ENCODE measurements around the gene EGFL8.
A peak's percentile ranks its signal among the peaks of the same experiment; 100 is the strongest.
"Not testable (repeated sequence)": the region's sequence is repeated elsewhere in the genome, so short reads cannot be mapped to it uniquely, and the experiment has no call there.

Gene EGFL8

GRCh38 chr6:32127717-32128592 lies 36.4 kb upstream of the EGFL8 start, which contains the start of gene ATF6B:
Gene ATF6B, minus strand, starts transcription at chr6:32128246. Its CDS starts 39 bp downstream, at chr6:32128207.
- DNase-seq (ENCODE audit: low read depth, low spot score) = peak; percentile 97
- Histone ChIP-seq H3K27me3 (ENCODE audit: control insufficient read depth, insufficient read depth, low read length) (no peaks in the 10 kb centered on the region), H3K9me3 (ENCODE audit: control insufficient read depth, insufficient read depth, low read length) (no peaks in the 10 kb centered on the region), H3K27ac (ENCODE audit: low read length) (no peak within 1 kb of the TSS), H3K4me3 (ENCODE audit: low read length) (peak within 1 kb of the TSS; percentile 95), H3K36me3 (ENCODE audit: control insufficient read depth, insufficient read depth, low read length) (no peaks in the 10 kb centered on the region), H3K4me1 (ENCODE audit: control insufficient read depth, insufficient read depth, low read length) (no peaks in the 10 kb centered on the region)
- no CpG with 5 or more reads among the region's 44 CpGs for WGBS (ENCODE audit: insufficient coverage, insufficient read length)

- Histone ChIP-seq H3K4me1 (ENCODE audit: control insufficient read depth, insufficient read depth, low read length) (no peaks in the 10 kb centered on the region), H3K27me3 (ENCODE audit: control insufficient read depth, insufficient read depth, low read length) (no peaks in the 10 kb centered on the region), H3K9me3 (ENCODE audit: control insufficient read depth, insufficient read depth, low read length) (no peaks in the 10 kb centered on the region), H3K27ac (ENCODE audit: low read length) (no peak overlapping the region), H3K4me3 (ENCODE audit: low read length) (no peak overlapping the region), H3K36me3 (ENCODE audit: control insufficient read depth, insufficient read depth, low read length) (no peaks in the 10 kb centered on the region)
- no peak for DNase-seq (ENCODE audit: low read depth, low spot score)
- WGBS (ENCODE audit: insufficient coverage, insufficient read length) = no CpG with 5 or more reads among the region's 13 CpGs
Measured at GRCh38 chr6:32128751-32129296, 35.6 kb upstream of the EGFL8 start.

GRCh38 chr6:32129297-32130088 lies 34.9 kb upstream of the EGFL8 start:
- Histone ChIP-seq H3K27ac (ENCODE audit: low read length) (no peak overlapping the region), H3K4me3 (ENCODE audit: low read length) (peak overlapping the region; percentile 91; the same call in 1 of the 2 replicates), H3K27me3 (ENCODE audit: control insufficient read depth, insufficient read depth, low read length) (no peaks in the 10 kb centered on the region), H3K9me3 (ENCODE audit: control insufficient read depth, insufficient read depth, low read length) (no peaks in the 10 kb centered on the region), H3K4me1 (ENCODE audit: control insufficient read depth, insufficient read depth, low read length) (no peaks in the 10 kb centered on the region), H3K36me3 (ENCODE audit: control insufficient read depth, insufficient read depth, low read length) (no peaks in the 10 kb centered on the region)
- DNase-seq (ENCODE audit: low read depth, low spot score) = no peak
- no CpG with 5 or more reads among the region's 22 CpGs for WGBS (ENCODE audit: insufficient coverage, insufficient read length)

GRCh38 chr6:32131439-32131948 lies 32.9 kb upstream of the EGFL8 start:
- no peak overlapping the region for H3K4me3 ChIP-seq (ENCODE audit: low read length)
- H3K36me3 ChIP-seq (ENCODE audit: control insufficient read depth, insufficient read depth, low read length) = no peaks in the 10 kb centered on the region
- H3K27ac ChIP-seq (ENCODE audit: low read length) = no peak overlapping the region
- no peaks in the 10 kb centered on the region for H3K9me3 ChIP-seq (ENCODE audit: control insufficient read depth, insufficient read depth, low read length)
- H3K27me3 ChIP-seq (ENCODE audit: control insufficient read depth, insufficient read depth, low read length) = no peaks in the 10 kb centered on the region
- WGBS (ENCODE audit: insufficient coverage, insufficient read length) = no CpG with 5 or more reads among the region's 14 CpGs
- no peaks in the 10 kb centered on the region for H3K4me1 ChIP-seq (ENCODE audit: control insufficient read depth, insufficient read depth, low read length)
- DNase-seq (ENCODE audit: low read depth, low spot score) = no peak

GRCh38 chr6:32132110-32132509 lies 32.3 kb upstream of the EGFL8 start:
- H3K4me1 ChIP-seq (ENCODE audit: control insufficient read depth, insufficient read depth, low read length) = no peaks in the 10 kb centered on the region
- DNase-seq (ENCODE audit: low read depth, low spot score) = no peak
- H3K9me3 ChIP-seq (ENCODE audit: control insufficient read depth, insufficient read depth, low read length) = no peaks in the 10 kb centered on the region
- no peak overlapping the region for H3K4me3 ChIP-seq (ENCODE audit: low read length)
- no peaks in the 10 kb centered on the region for H3K27me3 ChIP-seq (ENCODE audit: control insufficient read depth, insufficient read depth, low read length)
- no peaks in the 10 kb centered on the region for H3K36me3 ChIP-seq (ENCODE audit: control insufficient read depth, insufficient read depth, low read length)
- no peak overlapping the region for H3K27ac ChIP-seq (ENCODE audit: low read length)

- DNase-seq (ENCODE audit: low read depth, low spot score) = no peak
- no CpG with 5 or more reads among the region's 4 CpGs for whole genome bisulfite sequencing (ENCODE audit: insufficient coverage, insufficient read length)
- H3K27me3 ChIP-seq (ENCODE audit: control insufficient read depth, insufficient read depth, low read length) = no peaks in the 10 kb centered on the region
- no peaks in the 10 kb centered on the region for H3K4me1 ChIP-seq (ENCODE audit: control insufficient read depth, insufficient read depth, low read length)
- H3K9me3 ChIP-seq (ENCODE audit: control insufficient read depth, insufficient read depth, low read length) = no peaks in the 10 kb centered on the region
- no peaks in the 10 kb centered on the region for H3K36me3 ChIP-seq (ENCODE audit: control insufficient read depth, insufficient read depth, low read length)
- no peak overlapping the region for H3K4me3 ChIP-seq (ENCODE audit: low read length)
- H3K27ac ChIP-seq (ENCODE audit: low read length) = no peak overlapping the region
Measured at GRCh38 chr6:32133786-32134185, 30.6 kb upstream of the EGFL8 start.

- Histone ChIP-seq H3K4me3 (ENCODE audit: low read length) (no peak overlapping the region), H3K4me1 (ENCODE audit: control insufficient read depth, insufficient read depth, low read length) (no peaks in the 10 kb centered on the region), H3K27me3 (ENCODE audit: control insufficient read depth, insufficient read depth, low read length) (no peaks in the 10 kb centered on the region), H3K9me3 (ENCODE audit: control insufficient read depth, insufficient read depth, low read length) (no peaks in the 10 kb centered on the region), H3K36me3 (ENCODE audit: control insufficient read depth, insufficient read depth, low read length) (no peaks in the 10 kb centered on the region), H3K27ac (ENCODE audit: low read length) (no peak overlapping the region)
- DNase-seq (ENCODE audit: low read depth, low spot score) = no peak
Measured at GRCh38 chr6:32137454-32137853, 26.9 kb upstream of the EGFL8 start.

GRCh38 chr6:32139590-32139989 lies 24.8 kb upstream of the EGFL8 start:
- H3K27me3 ChIP-seq (ENCODE audit: control insufficient read depth, insufficient read depth, low read length) = no peaks in the 10 kb centered on the region
- WGBS (ENCODE audit: insufficient coverage, insufficient read length) = no CpG with 5 or more reads among the region's 5 CpGs
- no peak overlapping the region for H3K4me3 ChIP-seq (ENCODE audit: low read length)
- H3K36me3 ChIP-seq (ENCODE audit: control insufficient read depth, insufficient read depth, low read length) = no peaks in the 10 kb centered on the region
- DNase-seq (ENCODE audit: low read depth, low spot score) = no peak
- H3K27ac ChIP-seq (ENCODE audit: low read length) = no peak overlapping the region
- no peaks in the 10 kb centered on the region for H3K9me3 ChIP-seq (ENCODE audit: control insufficient read depth, insufficient read depth, low read length)
- no peaks in the 10 kb centered on the region for H3K4me1 ChIP-seq (ENCODE audit: control insufficient read depth, insufficient read depth, low read length)

GRCh38 chr6:32140420-32141046 lies 23.9 kb upstream of the EGFL8 start:
- Histone ChIP-seq H3K4me1 (ENCODE audit: control insufficient read depth, insufficient read depth, low read length) (no peaks in the 10 kb centered on the region), H3K9me3 (ENCODE audit: control insufficient read depth, insufficient read depth, low read length) (no peaks in the 10 kb centered on the region), H3K36me3 (ENCODE audit: control insufficient read depth, insufficient read depth, low read length) (no peaks in the 10 kb centered on the region), H3K4me3 (ENCODE audit: low read length) (no peak overlapping the region), H3K27me3 (ENCODE audit: control insufficient read depth, insufficient read depth, low read length) (no peaks in the 10 kb centered on the region), H3K27ac (ENCODE audit: low read length) (no peak overlapping the region)
- no CpG with 5 or more reads among the region's 5 CpGs for whole genome bisulfite sequencing (ENCODE audit: insufficient coverage, insufficient read length)
- DNase-seq (ENCODE audit: low read depth, low spot score) = no peak

GRCh38 chr6:32144238-32144637 lies 20.2 kb upstream of the EGFL8 start:
- H3K9me3 ChIP-seq (ENCODE audit: control insufficient read depth, insufficient read depth, low read length); H3K27ac ChIP-seq (ENCODE audit: low read length); H3K4me1 ChIP-seq (ENCODE audit: control insufficient read depth, insufficient read depth, low read length); DNase-seq (ENCODE audit: low read depth, low spot score); H3K4me3 ChIP-seq (ENCODE audit: low read length); H3K27me3 ChIP-seq (ENCODE audit: control insufficient read depth, insufficient read depth, low read length); H3K36me3 ChIP-seq (ENCODE audit: control insufficient read depth, insufficient read depth, low read length): not testable (repeated sequence)
- WGBS (ENCODE audit: insufficient coverage, insufficient read length) = no CpG with 5 or more reads among the region's 7 CpGs
